PFSK-1 (cell line): ENCODE data around the gene TNFRSF1A.

ENCODE experiments used
- FOXP2 ChIP-seq: optimal IDR thresholded peaks from 2 replicates; pipeline ENCODE3; 2011; ENCODE audit warnings: borderline replicate concordance, control low read depth, inconsistent platforms; ENCODE audit not compliant: insufficient read depth; ENCODE audit errors: extremely low read length, extremely low read depth
- POLR2AphosphoS5 ChIP-seq: IDR thresholded peaks from 2 replicates; pipeline ENCODE4 v1.6.1; 2012; ENCODE audit warnings: low read depth, mild to moderate bottlenecking, control low read depth, low read length, moderate library complexity
- SIN3A ChIP-seq: IDR thresholded peaks from 2 replicates; pipeline ENCODE4 v1.6.1; 2012; ENCODE audit warnings: mild to moderate bottlenecking, low read length, moderate library complexity, borderline replicate concordance; ENCODE audit not compliant: insufficient read depth
- TAF1 ChIP-seq: IDR thresholded peaks from 2 replicates; pipeline ENCODE4 v1.6.1; 2012; ENCODE audit warnings: low read length, control low read depth, borderline replicate concordance; ENCODE audit not compliant: insufficient read depth
- TF ChIP-seq, protein P1 (sequence below), 2 experiments: IDR thresholded peaks; 2 replicates each; pipeline versions ENCODE4 v1.6.1 to v1.8.0; 2011 to 2012; ENCODE audit warnings: low read depth in 2 of 2, low read length in 2 of 2, control low read depth in 1 of 2, inconsistent platforms in 1 of 2, mild to moderate bottlenecking in 1 of 2, moderate library complexity in 1 of 2; ENCODE audit not compliant: insufficient read depth in 1 of 2

TNFRSF1A gene

DNA sequence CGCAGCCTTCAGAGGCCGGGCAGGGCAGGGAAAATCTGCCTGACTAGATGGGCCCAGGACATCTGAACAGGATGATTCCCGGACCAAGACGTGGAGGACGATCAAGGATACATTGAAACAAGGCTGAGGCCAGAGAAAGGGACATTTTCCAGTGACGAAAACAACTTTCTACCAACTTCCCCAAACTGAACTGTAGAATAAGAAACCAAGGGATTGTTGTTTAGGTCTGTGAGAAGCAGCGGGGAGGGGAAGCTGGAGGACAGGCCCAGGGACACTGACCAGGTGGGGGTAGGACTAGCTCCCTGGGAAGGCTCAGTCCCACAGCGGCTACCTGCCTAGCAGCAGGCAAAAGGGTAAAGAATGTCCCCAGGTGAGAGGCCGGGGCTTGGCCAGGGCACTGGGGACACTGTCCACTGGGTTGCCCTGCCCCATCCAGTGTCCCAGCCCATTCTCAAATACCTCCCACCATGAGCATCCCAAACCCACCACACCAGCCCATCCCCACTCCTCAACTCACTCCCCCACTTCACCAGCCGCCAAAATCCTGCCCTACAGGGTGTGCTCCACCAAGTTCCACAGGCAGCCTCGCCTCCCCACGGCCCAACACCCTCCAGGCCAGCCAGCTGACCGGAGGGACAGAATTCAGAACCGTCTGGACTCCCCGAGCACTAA lies 995 bp downstream of the TNFRSF1A start:
- TF ChIP-seq TAF1 (no peak), FOXP2 (no peak), POLR2AphosphoS5 (0 out of 2 replicates have a peak, but pooled peaks have one; percentile 27)
- TF ChIP-seq, protein P1, sequence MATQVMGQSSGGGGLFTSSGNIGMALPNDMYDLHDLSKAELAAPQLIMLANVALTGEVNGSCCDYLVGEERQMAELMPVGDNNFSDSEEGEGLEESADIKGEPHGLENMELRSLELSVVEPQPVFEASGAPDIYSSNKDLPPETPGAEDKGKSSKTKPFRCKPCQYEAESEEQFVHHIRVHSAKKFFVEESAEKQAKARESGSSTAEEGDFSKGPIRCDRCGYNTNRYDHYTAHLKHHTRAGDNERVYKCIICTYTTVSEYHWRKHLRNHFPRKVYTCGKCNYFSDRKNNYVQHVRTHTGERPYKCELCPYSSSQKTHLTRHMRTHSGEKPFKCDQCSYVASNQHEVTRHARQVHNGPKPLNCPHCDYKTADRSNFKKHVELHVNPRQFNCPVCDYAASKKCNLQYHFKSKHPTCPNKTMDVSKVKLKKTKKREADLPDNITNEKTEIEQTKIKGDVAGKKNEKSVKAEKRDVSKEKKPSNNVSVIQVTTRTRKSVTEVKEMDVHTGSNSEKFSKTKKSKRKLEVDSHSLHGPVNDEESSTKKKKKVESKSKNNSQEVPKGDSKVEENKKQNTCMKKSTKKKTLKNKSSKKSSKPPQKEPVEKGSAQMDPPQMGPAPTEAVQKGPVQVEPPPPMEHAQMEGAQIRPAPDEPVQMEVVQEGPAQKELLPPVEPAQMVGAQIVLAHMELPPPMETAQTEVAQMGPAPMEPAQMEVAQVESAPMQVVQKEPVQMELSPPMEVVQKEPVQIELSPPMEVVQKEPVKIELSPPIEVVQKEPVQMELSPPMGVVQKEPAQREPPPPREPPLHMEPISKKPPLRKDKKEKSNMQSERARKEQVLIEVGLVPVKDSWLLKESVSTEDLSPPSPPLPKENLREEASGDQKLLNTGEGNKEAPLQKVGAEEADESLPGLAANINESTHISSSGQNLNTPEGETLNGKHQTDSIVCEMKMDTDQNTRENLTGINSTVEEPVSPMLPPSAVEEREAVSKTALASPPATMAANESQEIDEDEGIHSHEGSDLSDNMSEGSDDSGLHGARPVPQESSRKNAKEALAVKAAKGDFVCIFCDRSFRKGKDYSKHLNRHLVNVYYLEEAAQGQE (IDR thresholded peaks at IDR 0.05; ENCODE audit: insufficient read depth in 1 of 2, low read depth in 2 of 2, low read length in 2 of 2) = no peak

DNA sequence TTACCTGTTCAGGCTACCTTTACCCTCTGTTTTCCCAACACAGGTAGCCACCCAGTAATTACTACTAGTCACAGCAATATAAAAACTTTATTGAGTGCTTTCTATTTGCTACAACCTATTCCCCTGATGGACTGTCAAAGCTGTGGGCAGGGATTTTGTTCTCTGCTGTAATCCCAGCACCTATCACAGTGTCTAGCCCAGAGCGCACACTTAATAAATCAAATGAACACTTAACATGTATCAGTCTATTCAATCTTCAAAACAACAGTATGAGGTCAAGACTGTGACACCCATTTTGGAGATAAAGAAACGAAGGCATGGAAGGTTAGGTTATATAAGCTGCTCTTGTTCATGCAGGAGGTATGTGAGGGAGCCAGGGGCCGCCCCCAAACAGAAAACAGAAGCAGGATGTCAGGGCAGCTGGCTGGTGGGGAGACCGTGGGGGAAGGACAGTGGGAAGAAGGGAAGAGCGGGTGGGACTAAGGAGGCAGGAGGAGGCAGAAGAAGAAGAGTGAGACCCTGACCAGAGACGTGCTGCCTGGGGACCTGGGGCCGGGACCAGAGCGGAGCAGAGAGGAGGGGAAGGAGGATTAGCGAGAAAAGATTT lies 1.7 kb downstream of the TNFRSF1A start:
- no peak for TF ChIP-seq SIN3A
- no peak for TF ChIP-seq FOXP2
- TF ChIP-seq, protein P1 (IDR thresholded peaks at IDR 0.05; ENCODE audit: insufficient read depth in 1 of 2, low read depth in 2 of 2, low read length in 2 of 2) = no peak
- TF ChIP-seq POLR2AphosphoS5 = no peak
- no peak for TF ChIP-seq TAF1

DNA sequence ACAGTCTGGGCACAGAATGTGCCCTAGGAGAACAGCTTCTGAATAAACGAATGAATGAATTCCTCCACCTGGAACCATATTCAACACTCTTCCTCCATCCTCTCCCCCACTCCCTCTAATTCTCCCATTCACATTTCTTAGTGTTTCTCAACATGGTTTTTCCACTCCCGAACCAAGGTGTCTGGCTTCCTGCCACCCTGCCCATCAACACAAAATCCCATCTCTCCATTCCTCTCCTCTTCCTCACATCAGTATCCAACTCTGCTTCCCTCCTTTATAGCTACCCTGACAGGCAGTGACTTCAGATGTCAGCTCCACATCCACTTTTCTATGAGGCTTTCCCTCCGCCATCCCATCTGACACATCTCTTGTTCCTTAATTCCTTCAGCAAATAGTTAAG lies 2.9 kb downstream of the TNFRSF1A start:
- TF ChIP-seq FOXP2 (no peak), POLR2AphosphoS5 (no peak), TAF1 (no peak), SIN3A (no peak)
- TF ChIP-seq, protein P1 (IDR thresholded peaks at IDR 0.05; ENCODE audit: insufficient read depth in 1 of 2, low read depth in 2 of 2, low read length in 2 of 2) = no peak

DNA sequence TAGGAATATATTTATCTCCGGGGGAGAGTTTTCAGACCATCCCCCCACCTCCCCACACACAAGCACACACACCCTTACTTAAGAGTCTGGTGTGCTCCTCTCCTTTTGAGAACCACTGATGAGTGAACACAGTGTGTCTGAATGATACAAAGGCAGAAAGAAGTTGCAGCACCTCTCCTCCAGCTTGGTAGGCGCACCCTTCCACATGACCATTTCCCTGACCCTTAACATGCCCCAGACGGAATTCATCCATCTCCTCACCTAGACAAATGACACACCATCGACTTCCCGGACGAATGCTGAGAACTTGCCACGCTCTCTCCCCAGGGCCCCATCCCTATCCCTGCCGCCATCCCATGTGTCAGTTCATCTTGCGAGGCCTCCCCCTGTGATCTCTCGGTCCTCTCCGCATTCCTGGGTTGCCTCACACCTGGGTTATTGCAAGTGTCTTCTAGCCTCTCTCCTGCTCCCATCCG lies 3.9 kb downstream of the TNFRSF1A start:
- TF ChIP-seq POLR2AphosphoS5 = peak; percentile 36
- TF ChIP-seq, protein P1 (IDR thresholded peaks at IDR 0.05; ENCODE audit: insufficient read depth in 1 of 2, low read depth in 2 of 2, low read length in 2 of 2) = no peak
